ENCODE data around the gene HS3ST6.
"Not testable (repeated sequence)": the region's sequence is repeated elsewhere in the genome, so short reads cannot be mapped to it uniquely, and the experiment has no call there.

The HS3ST6 gene

DNA sequence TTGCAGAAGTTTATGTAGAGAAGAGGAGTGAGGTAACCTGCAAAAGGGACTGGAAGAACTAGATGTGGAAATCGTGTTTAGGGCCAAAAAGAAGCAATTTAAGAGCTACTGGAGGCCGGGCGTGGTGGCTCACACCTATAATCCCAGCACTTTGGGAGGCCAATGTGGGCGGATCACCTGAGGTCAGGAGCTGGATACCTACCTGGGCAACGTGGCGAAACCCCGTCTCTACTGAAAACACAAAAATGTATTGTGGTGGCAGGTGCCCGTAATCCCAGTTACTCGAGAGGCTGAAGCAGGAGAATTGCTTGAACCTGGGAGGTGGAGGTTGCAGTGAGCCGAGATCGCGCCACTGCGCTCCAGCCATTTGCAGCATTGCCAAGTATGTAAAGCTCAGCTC is 42.1 kb downstream of the HS3ST6 start:
- not testable (repeated sequence) for DNase-seq

- no peak for DNase-seq
Measured at GRCh38 chr16:1874854-1875253, 43.4 kb downstream of the HS3ST6 start.

GRCh38 chr16:1871974-1872635 is 46.1 kb downstream of the HS3ST6 start, which contains the start of gene MEIOB:
TSS of gene MEIOB (minus strand) at chr16:1872164. CDS start at chr16:1868175, 3,989 bp downstream.
- no peak for DNase-seq

DNA sequence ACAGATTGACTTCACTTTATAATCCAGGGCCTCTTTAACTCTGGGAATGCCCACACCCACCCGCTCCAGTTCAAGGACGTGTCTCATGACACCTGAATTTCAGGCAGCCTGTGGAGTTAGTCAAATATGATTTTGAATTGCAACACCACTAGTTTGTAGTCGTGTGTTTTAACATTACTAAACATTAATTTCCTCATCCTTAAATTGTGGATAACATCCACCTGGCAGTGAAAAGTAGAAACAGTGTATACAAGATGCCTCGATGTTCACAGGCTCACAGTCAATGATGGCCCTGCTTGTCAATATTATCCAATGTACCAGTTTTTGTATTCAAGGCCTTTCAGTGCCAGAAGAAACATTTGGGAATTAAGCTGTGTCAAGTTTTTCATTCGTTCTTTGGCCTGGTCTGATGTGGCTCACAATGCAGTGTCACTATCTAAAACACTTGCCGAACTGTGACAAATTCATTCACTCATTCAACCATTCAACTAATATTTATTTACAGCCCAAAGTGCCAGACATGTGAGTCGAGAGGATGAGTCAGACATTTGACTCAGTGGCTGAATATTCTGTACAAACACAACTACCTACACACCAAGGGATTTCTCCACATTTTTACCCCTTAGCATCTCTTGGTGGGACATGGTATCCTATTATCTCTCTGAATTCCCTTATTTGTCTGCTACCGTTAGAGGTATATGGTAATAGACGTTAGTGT is 47.7 kb downstream of the HS3ST6 start:
- DNase-seq: no peak

DNA sequence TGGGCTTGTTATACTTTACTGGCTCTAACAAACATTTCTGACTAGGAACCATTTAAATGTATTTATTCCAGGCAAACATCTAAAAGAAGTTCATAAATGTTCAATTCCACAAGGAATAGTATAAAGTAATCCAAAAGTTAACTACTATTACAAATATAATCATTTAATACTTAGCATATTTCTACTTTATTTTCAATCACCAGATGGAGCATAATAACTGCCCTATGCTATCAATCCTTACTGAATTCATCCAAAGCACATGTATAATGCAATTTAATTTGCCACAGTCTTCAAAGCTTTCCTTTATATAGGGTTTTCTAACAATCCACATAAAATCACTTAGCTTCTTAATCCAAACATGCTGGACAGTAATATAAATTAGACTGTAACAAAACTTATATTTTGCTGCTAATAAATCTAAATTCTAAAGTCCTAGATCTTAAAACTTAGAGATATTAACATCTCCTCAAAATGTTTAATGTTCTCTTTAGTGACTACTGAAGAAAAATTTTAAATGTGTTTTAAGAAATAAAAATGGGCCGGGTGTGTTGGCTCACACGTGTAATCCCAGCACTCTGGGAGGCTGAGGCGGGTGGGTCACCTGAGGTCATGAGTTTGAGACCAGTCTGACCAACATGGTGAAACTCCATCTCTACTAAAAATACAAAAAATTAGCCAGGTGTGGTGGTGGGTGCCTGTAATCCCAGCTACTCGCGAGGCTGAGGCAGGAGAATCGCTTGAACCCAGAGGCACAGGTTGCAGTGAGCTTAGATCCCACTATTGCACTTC is 52.1 kb downstream of the HS3ST6 start:
- DNase-seq: no peak

GRCh38 chr16:1863681-1864460 is 54.3 kb downstream of the HS3ST6 start:
- no peak for DNase-seq

DNA sequence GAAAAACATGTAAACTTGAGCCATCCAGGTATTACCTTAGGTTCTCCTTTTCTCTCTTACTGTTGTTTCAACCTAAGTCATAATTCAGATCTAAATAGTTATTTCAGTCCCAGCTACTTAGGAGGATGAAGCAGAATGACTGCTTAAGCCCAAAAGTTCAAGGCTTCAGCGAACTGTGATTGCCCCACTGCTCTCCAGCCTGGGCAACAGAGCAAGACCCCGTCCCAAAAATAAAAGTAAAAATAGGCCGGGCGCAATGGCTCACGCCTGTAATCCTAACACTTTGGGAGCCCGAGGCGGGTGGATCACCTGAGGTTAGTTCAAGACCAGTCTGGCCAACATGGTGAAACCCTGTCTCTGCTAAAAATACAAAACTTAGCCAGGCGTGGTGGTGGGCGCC is 55.8 kb downstream of the HS3ST6 start:
- DNase-seq: no peak

GRCh38 chr16:1861730-1862129 is 56.5 kb downstream of the HS3ST6 start:
- no peak for DNase-seq

Measured in NCI-H1048 (cell line).